DMS114 treated with DMSO at 0.1 percent for 48 hours (cell line): ENCODE measurements around the gene CES4A.
"Not testable (repeated sequence)": the region's sequence is repeated elsewhere in the genome, so short reads cannot be mapped to it uniquely, and the experiment has no call there.

Experiments
- DNase-seq: peaks from one replicate; lab custom pipeline; 2025; ENCODE audit not compliant: unreplicated experiment; lab: John Stamatoyannopoulos, UW

CES4A gene

DNA sequence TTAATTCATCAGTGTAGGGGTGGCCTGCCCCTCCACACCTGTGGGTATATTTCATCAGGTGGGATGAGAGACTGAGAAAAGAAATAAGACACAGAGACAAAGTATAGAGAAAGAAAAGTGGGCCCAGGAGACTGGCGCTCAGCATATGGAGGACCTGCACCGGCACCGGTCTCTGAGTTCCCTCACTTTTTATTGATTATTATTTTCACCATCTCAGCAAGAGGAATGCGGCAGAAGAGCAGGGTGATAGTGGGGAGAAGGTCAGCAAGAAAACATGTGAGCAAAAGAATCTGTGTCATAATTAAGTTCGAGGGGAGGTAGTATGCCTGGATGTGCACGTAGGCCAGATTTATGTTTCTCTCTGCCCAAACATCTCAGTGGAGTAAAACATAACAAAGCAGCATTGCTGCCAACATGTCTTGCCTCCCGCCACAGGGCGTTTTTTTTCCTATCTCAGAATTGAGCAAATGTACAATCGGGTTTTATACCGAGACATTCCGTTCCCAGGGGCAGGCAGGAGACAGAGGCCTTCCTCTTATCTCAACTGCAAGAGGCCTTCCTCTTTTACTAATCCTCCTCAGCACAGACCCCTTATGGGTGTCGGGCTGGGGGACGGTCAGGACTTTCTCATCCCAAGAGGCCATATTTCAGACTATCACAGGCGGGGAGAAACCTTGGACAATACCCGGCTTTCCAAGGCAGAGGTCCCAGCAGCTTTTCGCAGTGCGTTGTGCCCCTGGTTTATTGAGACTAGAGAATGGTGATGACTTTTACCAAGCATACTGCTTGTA, 32.8 kb upstream of the CES4A start:
- DNase-seq = not testable (repeated sequence)

DNA sequence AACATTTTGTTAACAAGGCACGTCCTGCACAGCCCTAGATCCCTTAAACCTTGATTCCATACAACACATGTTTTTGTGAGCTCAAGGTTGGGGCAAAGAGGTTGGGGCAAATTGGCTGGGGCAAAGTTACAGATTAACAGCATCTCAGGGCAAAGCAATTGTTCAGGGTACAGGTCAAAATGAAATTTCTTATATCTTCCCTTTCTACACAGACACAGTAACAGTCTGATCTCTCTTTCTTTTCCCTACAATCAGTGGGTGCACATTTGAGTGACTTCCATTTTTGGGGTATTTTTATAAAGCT, 32.3 kb upstream of the CES4A start:
- not testable (repeated sequence) for DNase-seq

DNA sequence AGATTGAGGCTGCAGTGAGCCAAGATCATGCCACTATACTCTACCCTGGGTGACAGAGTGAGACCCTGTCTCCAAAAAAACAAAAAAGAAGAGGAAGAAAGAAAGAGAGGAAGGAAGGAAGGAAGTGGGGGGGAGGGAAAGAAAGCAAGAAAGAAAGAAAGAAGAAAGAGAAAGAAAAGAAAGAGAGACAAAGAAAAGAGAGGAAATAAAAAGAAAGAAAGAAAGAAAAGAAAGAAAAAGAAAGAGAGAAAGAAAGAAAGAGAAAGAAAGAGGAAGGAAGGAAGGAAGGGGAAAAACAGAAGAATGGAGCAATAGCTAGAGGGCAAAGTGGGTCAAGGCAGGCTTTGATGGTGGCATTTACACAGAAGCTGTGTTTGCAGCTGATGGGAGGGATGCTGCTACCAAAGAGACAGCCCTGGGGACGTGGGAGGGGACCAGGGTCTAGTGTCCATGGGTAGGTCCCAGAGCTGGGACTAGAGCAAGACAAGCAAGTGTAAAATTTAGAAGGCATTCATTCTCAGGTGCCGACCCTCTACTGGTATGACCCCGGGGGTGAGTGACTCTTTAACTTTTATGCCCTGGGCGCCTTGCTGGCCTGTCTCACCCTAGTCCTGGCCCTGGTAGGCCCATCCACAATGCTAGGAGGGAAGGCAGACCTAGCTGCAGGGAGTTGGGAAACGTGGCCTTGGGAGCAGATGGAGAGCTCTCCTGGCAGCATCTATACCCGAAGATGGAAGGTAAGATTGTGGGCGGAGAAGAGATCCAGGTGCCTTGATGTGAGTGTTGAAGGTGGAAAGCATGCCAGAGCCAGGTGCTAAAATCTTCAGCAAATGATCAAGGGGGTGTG, 29.3 kb upstream of the CES4A start:
- DNase-seq = no peak

DNA sequence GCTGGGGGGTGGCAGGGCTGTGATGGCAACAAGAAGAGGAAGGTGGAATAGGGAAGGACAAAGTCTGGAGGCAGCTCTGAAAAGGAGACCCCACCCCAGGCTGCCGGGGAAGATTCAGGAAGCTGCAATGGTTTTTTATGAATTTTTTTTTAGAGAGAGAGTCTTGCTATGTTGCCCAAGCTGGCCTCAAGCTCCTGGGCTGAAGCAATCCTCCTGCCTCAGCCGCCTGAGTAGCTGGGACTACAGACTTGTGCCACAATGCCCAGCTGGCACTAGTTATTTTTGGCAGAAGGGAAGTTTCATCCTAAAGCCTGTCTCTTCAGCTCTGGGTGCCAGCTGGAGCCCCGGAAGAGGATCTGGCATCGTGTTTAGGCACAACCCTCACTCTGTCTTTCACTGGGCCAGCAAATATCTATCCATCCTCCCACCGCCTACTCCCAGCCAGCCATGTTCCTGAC, 28.7 kb upstream of the CES4A start:
- no peak for DNase-seq

DNA sequence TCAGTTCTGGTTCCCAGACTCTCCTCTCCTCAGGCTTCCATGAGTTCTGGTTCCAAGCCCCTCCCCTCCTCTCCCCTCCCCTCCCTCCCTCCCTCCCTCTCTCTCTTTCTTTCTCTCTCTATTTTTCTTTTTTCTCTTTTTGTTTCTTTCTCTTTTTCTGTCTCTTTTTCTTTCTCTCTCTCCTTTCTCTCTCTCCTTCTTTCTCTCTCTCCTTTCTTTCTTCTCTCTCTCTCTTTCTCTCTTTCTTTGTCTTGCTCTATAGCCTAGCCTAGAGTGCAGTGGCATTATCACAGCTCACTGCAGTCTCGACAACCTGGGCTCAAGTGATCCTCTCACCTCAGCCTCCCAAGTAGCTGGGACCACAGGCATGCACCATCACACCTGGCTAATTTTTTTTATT, 28.1 kb upstream of the CES4A start:
- DNase-seq = no peak

DNA sequence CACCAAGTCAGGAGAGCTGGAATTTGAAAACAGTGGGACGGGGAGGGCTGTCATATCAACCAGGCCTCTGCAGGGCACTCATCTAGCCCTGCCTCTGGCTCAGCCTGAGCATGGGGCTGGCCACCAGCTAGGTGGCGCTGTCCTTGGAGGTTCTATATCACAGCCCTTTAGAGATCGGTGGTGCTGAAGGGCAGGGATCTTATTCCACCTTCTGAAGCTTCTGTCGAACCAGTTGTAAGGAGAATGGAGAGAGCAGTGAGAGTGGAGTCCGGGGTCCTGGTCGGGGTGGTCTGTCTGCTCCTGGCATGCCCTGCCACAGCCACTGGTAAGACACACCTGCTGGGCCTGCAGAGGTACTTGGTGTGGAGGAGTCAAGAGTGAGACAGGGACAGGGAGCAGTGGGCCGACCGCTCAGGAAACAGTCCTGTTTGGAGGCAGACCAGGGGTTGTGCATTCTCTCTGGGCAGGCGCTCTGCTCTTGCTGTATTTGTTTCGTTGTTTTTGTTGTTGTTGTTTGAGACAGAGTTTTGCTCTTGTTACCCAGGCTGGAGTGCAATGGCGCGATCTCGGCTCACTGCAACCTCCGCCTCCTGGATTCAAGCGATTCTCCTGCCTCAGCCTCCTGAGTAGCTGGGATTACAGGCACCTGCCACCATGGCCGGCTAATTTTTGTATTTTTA, 27.2 kb upstream of the CES4A start, which contains the start of gene CES3:
Gene CES3 (plus strand): TSS at position 202 of the 680 bp plus-strand sequence. CDS start 42 bp downstream, at position 244.
- peak; percentile 50 for DNase-seq

DNA sequence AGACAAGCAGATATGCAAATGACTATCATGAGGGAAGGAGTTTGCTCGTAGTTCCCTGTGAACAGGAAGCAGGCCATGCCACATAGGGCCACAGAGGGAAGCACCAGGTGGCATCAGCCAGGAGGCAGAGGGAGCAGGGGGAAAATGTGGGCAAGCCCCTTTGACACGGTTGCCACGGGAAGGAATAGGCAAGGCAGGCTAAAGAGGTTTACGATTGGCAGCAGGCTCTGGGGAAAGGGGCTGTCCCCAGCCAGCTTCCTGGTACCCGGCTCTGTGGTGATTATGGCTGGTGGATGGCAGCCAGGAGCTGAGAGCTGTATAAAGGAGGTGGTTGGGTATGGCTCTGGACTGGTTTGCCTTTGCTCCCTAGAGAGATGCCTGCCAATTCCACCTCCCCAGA, 26.5 kb upstream of the CES4A start:
- DNase-seq = no peak

DNA sequence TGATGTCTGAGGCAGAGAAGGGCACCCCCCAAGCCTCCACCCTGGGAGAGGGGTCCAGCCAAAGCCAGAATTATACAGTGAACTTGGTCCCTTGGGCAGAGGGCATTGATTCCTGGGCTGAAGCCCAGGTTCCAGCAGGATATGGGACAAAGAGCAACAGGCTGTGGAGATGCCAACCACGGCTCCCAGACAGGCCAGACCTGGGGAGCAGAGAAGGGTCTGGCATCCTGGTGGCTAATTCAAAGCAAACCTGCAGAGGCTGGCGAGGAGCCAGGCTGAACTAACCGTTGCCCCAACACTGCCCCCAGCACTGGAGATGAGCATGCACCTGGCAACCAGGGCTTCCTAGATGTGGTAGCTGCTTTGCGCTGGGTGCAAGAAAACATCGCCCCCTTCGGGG, 24.3 kb upstream of the CES4A start:
- no peak for DNase-seq

DNA sequence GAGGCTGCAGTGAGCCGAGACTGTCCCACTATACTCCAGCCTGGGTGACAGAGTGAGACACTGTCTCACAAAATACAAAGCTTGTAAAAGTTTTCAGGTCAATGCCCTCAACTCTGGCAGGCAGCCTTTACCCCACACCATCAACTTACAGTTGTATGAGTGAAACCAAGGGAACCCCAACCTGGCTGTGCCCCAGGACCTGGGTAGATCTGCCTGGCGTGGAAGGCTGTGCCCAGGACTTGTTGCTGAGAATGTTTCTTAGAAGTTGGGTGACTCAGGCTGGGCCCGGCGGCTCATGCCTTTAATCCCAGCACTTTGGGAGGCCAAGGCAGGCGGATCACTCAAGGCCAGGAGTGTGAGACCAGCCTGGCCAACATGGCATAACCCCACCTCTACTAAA, 19.5 kb upstream of the CES4A start:
- DNase-seq = no peak

DNA sequence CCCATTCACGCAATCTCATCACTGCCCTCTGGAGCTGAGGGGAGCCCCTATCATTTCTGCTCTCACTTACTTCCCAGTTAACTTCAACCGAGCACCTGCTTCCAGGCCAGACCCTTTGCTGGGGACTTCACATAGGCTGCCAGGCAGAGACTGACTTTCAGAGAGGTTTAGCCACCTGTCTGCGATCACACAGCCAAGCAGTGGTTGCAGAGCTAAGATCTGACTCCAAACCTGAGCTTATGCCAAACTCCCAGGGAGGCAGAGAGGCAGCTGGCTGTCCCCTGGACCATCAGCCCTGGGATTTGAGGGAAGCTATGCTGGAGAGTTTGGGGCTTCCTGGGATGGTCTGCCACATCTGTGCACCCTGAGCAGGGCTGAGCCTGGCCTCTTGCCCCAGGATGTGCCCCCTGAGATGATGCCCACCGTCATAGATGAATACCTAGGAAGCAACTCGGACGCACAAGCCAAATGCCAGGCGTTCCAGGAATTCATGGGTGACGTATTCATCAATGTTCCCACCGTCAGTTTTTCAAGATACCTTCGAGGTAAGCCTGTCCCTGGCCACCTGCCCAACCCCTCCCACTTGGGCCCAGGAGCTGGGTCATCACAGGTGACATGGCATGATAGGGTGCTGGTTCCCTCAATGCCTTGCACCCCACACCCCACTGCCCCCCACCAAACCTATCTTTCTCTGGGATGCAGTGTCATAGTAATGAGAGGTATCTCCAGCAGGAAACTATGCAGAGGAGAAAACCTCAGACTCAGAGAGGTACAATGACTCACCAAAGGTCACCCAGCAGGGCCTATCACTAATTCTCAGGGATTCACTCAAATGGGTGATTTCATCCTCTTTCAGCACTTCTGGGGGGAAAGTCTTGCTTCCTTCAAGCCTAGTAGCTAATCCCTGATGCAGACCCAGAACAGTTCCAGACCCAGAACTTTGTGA, 17.3 kb upstream of the CES4A start:
- DNase-seq = no peak

DNA sequence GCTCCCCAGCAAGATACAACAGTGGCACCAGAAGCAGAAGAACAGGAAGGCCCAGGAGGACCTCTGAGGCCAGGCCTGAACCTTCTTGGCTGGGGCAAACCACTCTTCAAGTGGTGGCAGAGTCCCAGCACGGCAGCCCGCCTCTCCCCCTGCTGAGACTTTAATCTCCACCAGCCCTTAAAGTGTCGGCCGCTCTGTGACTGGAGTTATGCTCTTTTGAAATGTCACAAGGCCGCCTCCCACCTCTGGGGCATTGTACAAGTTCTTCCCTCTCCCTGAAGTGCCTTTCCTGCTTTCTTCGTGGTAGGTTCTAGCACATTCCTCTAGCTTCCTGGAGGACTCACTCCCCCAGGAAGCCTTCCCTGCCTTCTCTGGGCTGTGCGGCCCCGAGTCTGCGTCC, 15.4 kb upstream of the CES4A start:
- DNase-seq = no peak

DNA sequence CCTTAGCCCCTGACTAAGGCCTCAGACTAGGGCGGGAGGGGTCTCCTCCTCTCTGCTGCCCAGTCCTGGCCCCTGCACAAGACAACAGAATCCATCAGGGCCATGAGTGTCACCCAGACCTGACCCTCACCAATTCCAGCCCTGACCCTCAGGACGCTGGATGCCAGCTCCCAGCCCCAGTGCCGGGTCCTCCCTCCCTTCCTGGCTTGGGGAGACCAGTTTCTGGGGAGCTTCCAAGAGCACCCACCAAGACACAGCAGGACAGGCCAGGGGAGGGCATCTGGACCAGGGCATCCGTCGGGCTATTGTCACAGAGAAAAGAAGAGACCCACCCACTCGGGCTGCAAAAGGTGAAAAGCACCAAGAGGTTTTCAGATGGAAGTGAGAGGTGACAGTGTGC, 14.7 kb upstream of the CES4A start:
- no peak for DNase-seq

DNA sequence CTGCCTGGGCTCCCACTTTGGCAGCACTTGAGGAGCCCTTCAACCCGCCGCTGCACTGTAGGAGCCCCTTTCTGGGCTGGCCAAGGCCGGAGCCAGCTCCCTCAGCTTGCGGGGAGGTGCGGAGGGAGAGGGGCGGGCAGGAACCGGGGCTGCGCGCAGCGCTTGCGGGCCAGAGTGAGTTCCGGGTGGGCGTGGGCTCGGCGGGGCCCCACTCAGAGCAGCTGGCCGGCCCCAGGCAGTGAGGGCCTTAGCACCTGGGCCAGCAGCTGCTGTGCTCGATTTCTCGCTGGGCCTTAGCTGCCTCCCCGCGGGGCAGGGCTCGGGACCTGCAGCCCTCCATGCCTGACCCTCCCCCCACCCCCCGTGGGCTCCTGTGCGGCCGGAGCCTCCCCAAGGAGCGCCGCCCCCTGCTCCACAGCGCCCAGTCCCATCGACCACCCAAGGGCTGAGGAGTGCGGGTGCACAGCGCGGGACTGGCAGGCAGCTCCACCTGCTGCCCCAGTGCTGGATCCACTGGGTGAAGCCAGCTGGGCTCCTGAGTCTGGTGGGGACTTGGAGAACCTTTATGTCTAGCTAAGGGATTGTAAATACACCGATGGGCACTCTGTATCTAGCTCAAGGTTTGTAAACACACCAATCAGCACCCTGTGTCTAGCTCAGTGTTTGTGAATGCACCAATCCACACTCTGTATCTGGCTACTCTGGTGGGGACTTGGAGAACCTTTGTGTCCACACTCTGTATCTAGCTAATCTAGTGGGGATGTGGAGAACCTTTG, 14.0 kb upstream of the CES4A start:
- not testable (repeated sequence) for DNase-seq

DNA sequence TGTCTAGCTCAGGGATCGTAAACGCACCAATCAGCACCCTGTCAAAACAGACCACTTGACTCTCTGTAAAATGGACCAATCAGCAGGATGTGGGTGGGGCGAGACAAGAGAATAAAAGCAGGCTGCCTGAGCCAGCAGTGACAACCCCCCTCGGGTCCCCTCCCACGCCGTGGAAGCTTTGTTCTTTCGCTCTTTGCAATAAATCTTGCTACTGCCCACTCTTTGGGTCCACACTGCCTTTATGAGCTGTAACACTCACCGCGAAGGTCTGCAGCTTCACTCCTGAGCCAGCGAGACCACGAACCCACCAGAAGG, 13.5 kb upstream of the CES4A start:
- DNase-seq = not testable (repeated sequence)

DNA sequence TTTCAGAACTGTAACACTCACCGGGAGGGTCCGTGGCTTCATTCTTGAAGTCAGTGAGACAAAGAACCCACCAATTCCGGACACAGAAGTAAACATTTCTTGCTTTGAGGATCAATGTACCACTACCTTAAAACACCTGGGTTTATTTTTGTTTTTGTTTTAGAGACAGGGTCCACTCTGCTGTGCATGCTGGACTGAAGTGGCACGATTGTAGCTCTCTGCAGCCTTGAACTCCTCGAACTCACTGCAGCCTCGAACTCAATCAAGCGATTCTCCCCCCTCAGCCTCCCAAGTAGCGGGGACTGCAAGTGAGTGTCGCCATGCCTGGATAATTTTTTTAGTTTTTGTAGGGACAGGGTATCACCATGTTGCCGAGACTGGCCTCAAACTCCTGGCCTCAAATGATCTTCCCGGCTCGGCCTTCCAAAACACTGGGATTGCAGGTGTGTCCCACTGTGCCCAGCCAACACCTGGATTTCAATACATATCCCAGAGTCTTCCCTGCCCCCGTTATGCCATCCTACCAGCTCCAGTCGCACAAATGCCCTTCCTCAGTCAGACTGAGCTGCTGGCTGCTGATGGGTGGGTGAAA, 13.0 kb upstream of the CES4A start:
- DNase-seq = no peak

DNA sequence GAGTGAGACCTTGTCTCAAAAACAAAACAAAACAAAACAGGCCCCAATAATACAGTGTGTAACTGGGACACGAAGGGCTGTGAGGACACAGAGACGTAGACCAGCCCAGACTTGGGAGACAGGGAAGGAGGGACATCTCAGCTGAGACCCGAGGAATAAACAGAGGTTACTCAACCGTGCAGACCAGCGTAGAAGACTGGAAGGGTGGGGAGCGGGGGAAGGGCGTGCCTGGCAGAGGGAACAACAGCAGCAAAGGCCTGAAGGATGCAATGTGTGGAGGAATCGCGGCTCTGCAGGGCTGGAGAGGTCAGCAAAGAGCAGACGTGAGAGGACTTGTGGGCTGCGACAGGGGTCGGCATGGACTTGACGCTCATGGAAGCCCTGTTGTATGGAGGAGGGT, 11.6 kb upstream of the CES4A start:
- DNase-seq = no peak

DNA sequence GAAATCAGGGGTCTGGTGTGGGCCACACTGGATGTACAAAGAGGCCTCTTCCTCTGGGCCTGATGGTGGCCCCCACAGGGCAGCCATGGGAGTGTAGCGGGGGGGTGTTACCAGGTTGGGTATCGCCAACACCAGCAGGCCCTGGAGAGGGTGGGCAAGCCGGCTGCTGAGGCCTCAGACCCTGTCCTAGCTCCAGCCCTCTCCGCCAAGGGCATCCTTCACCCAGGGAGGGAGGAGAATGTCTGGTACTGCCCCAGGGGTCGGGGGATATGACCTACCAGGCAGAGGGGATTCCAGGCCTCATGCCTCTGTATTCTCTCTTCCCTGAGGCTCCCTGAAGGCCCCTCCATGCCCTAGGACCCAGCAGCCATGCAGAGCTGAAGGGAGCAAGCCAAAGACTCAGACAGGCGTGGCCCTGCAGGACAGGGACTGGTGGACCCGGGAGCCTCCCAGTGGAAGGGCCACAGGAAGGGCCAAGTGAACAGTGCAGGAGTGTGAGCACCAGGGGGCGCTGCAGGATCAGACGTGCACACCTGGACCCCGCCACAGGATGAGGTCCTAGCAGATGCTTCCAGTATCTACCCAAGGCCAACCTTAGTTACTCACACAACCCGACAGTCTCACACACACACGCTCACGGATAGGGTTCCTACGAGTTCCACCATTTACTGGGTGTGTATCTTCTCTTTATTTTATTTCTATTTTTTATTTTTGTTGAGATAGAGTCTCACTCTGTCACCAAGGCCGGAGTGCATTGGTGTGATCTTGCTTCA, 10.9 kb upstream of the CES4A start:
- peak; percentile 80 for DNase-seq

DNA sequence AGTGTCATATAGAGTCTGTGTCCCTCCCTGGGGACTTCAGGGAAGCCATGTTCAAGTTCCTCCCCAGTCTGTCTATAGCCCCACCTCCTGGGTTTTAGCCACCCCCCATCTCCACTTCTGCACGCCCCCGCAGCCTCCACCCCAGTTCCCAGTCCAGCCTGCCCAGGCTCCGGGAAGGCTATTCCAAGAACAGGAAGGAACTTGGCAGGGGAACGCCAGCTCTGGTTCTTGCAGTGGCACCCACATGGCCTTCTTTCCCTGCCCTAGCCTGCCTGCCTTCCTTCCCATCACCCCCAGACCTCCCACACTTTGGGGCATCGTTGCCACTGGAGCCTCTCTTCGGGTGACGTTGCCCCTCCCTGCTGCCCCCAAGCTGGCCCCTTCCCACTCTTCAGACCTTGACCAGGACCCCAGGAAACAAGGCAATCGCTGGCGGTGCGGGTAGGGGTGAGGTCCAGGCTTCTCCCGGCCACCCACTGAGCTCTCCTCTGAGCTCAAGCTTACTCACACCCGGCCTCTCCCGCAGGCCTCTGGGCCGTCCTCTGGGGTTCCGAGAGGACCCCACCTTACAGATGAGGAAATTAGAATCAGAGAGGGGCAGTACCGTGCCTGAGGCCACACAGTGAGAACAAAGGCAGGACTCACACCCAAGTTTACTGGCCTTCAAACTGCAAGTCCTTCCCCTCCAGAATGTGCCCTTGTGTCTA, 9.2 kb upstream of the CES4A start:
- DNase-seq = no peak
